Measurements from ENCODE around the gene MEF2C. TPM values are rescaled to one million over a fixed set of nuclear protein-coding genes. Genes with fewer than 3 reads are reported as not detected.

Gene MEF2C
- total and polyA plus RNA-seq, 2 experiments from 2014 or later = 3.2 to 3.4 TPM

DNA sequence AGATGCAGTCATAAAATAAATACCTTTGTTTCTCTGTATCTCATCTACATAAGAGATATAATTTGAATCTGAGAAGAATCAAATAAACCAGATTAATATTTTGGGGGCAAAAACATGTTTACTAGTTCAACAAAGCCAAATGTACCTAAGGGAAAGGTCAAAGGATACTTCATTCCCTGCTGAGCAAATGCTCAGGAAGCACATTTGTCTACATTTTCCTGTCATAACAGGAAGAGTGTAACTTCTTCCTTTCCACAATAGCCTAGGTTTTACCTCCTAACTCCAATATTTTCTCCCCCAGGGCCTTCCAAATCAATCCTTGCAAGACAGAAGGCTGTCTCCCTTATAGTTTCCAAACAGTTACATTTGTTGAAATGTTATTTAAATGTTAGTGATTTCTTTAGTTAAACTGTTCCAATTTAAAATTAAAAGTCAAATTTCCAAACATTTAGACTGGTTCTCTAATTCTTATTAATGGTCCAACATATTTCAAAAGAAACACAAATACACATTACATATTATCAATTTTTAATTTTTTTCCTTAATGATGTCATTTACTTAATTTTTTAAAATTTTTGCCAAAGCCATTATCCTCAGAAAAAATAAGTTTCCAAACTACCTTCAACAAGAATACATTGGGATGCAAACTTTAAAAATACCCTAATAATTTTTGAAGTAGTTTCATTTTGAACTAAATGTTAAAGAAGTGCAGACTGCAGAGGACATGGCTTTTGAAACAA lies 67.8 kb downstream of the MEF2C start:
- no peaks in the 10 kb centered on the region for H3K4me1 ChIP-seq (ENCODE audit: insufficient read depth)
- H3K9me2 ChIP-seq (ENCODE audit: insufficient read depth) = no peaks in the 10 kb centered on the region
- H2AFZ ChIP-seq = no peak overlapping the region
- no peaks in the 10 kb centered on the region for H3K9me3 ChIP-seq (ENCODE audit: low read depth)
- H3K9ac ChIP-seq = no peak overlapping the region
- no peaks in the 10 kb centered on the region for H3K27me3 ChIP-seq (replicated peaks; ENCODE audit: insufficient read depth)
- H3F3A ChIP-seq (ENCODE audit: insufficient read depth) = no peaks in the 10 kb centered on the region
- H3K36me3 ChIP-seq (ENCODE audit: low read depth) = no peaks in the 10 kb centered on the region
- H3K79me2 ChIP-seq (ENCODE audit: insufficient read depth) = no peaks in the 10 kb centered on the region
- TF ChIP-seq EZH2 (IDR thresholded peaks at IDR 0.05; ENCODE audit: insufficient read depth, poor library complexity, severe bottlenecking) = no peak
- no peak for TF ChIP-seq EZH2phosphoT487 (IDR thresholded peaks at IDR 0.05; ENCODE audit: insufficient read depth, low read depth)
- no peaks in the 10 kb centered on the region for H4K20me1 ChIP-seq (ENCODE audit: insufficient read depth)
- DNase-seq = no peak
- H3K27ac ChIP-seq = no peak overlapping the region
- H3K4me3 ChIP-seq = no peak overlapping the region
- in situ Hi-C loops (cut with MboI) = no loop called here
- no peak overlapping the region for H3K4me2 ChIP-seq (ENCODE audit: unreplicated experiment)

DNA sequence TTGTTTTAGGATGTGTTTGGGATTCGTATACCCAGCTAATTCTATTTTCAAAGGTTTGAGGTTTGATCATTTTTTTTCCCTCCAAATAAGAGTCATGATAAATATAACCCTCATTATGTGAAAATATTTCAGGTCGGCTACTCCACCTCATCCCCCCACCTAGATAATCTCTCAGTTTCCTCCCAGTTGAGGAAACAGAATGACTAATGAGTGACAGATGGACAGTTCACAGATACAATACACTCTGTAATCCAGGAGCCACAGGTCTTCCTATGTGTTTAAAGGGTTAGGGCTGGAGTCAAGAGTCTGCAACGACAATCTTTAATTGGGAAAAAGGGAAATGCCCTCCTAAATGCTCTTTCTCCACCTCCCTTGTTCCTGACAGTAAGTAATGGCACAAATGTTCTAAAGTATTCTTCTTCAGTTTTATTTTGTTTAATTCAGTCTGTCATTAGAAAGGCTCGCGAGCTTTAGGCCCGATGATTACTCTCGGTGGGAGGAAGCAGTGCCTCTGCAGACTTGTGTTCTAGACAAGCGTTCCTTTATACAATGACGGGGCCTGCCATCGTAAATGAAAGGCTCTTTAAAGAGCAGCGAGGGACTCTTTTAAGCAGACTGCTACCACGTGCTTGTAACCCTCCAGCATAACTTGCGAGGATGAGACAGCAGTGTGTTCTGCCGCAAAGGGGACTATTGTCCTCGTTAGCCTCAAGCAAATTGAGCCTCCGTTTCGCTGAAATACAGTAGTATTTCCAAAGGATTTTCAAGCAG lies 69.0 kb downstream of the MEF2C start:
- no peaks in the 10 kb centered on the region for H3K9me3 ChIP-seq (ENCODE audit: low read depth)
- H4K20me1 ChIP-seq (ENCODE audit: insufficient read depth) = no peaks in the 10 kb centered on the region
- H3K4me2 ChIP-seq (ENCODE audit: unreplicated experiment) = no peak overlapping the region
- TF ChIP-seq EZH2phosphoT487 (IDR thresholded peaks at IDR 0.05; ENCODE audit: insufficient read depth, low read depth) = no peak
- TF ChIP-seq EZH2 (IDR thresholded peaks at IDR 0.05; ENCODE audit: insufficient read depth, poor library complexity, severe bottlenecking) = no peak
- H3K36me3 ChIP-seq (ENCODE audit: low read depth) = no peaks in the 10 kb centered on the region
- H2AFZ ChIP-seq = no peak overlapping the region
- H3K4me1 ChIP-seq (ENCODE audit: insufficient read depth) = no peaks in the 10 kb centered on the region
- H3K9me2 ChIP-seq (ENCODE audit: insufficient read depth) = no peaks in the 10 kb centered on the region
- 87% methylated on average over 17 of the region's 17 CpGs for WGBS, 2 experiments (ENCODE audit: low coverage in 1 of 2, low lambda C conversion rate in 2 of 2, missing lambda C conversion rate in 2 of 2)
- no peak overlapping the region for H3K4me3 ChIP-seq
- no peak overlapping the region for H3K9ac ChIP-seq
- no peaks in the 10 kb centered on the region for H3K27me3 ChIP-seq (replicated peaks; ENCODE audit: insufficient read depth)
- H3F3A ChIP-seq (ENCODE audit: insufficient read depth) = no peaks in the 10 kb centered on the region
- no peaks in the 10 kb centered on the region for H3K79me2 ChIP-seq (ENCODE audit: insufficient read depth)
- DNase-seq = no peak
- in situ Hi-C loops (cut with MboI) = no loop called here
- H3K27ac ChIP-seq = no peak overlapping the region

DNA sequence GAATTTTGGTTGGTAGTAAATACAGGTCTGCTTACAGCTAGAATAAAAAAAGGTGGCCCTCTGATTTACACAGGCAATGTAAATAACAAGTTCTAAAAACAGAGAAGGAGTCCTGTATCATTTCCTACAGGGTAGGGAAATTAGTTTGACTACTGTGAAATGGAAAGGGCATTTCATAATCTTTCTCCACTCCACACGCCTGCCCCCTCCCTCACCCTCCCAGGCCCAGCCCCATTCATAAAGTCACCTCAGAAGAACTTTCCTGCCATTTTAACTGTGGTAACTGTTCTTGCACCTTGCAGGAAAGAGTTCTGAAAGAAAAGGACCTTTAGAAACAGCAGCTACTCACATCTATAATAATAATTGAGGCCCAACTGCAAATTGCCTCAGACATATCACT lies 69.7 kb downstream of the MEF2C start:
- H3K9me3 ChIP-seq (ENCODE audit: low read depth) = no peaks in the 10 kb centered on the region
- H3K9ac ChIP-seq = no peak overlapping the region
- no peaks in the 10 kb centered on the region for H3K79me2 ChIP-seq (ENCODE audit: insufficient read depth)
- no peak for DNase-seq
- no peak overlapping the region for H3K4me2 ChIP-seq (ENCODE audit: unreplicated experiment)
- H3K4me3 ChIP-seq = no peak overlapping the region
- H3K36me3 ChIP-seq (ENCODE audit: low read depth) = no peaks in the 10 kb centered on the region
- H4K20me1 ChIP-seq (ENCODE audit: insufficient read depth) = no peaks in the 10 kb centered on the region
- no peak overlapping the region for H3K27ac ChIP-seq
- H3F3A ChIP-seq (ENCODE audit: insufficient read depth) = no peaks in the 10 kb centered on the region
- no peaks in the 10 kb centered on the region for H3K4me1 ChIP-seq (ENCODE audit: insufficient read depth)
- whole genome bisulfite sequencing, 2 experiments (ENCODE audit: low coverage in 1 of 2, low lambda C conversion rate in 2 of 2, missing lambda C conversion rate in 2 of 2) = 95 to 100% methylated on average over 1 of the region's 1 CpG
- no peak overlapping the region for H2AFZ ChIP-seq
- TF ChIP-seq EZH2phosphoT487 (IDR thresholded peaks at IDR 0.05; ENCODE audit: insufficient read depth, low read depth) = no peak
- no peak for TF ChIP-seq EZH2 (IDR thresholded peaks at IDR 0.05; ENCODE audit: insufficient read depth, poor library complexity, severe bottlenecking)
- H3K27me3 ChIP-seq (replicated peaks; ENCODE audit: insufficient read depth) = no peaks in the 10 kb centered on the region
- no peaks in the 10 kb centered on the region for H3K9me2 ChIP-seq (ENCODE audit: insufficient read depth)
- in situ Hi-C loops (cut with MboI) = no loop called here

DNA sequence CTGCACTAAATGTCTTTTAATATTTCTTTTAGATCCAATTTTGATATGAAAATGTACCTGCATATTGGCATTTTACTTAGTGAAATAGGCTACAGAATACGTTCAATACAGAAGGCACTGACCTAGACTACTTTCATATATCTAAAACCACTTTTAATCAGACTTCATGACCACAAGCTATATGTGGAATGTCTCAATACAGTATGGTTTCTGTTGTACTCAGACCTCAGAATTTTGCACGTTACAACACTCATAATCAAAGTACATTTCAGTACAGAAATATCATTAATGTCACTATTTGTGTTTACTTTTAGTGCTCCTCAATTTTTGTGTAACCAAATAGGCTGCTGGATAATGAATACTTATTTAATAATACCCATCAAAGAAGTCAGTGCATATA lies 74.8 kb downstream of the MEF2C start:
- no peak for DNase-seq
- Histone ChIP-seq H3K9me3 (ENCODE audit: low read depth) (no peaks in the 10 kb centered on the region), H3K36me3 (ENCODE audit: low read depth) (no peaks in the 10 kb centered on the region), H3K4me1 (ENCODE audit: insufficient read depth) (no peaks in the 10 kb centered on the region), H4K20me1 (ENCODE audit: insufficient read depth) (no peaks in the 10 kb centered on the region), H3K4me3 (no peak overlapping the region), H3K27me3 (replicated peaks; ENCODE audit: insufficient read depth) (no peaks in the 10 kb centered on the region), H3K9me2 (ENCODE audit: insufficient read depth) (no peaks in the 10 kb centered on the region), H3K27ac (no peak overlapping the region), H2AFZ (no peak overlapping the region), H3K79me2 (ENCODE audit: insufficient read depth) (no peaks in the 10 kb centered on the region), H3K9ac (no peak overlapping the region), H3F3A (ENCODE audit: insufficient read depth) (no peaks in the 10 kb centered on the region), H3K4me2 (ENCODE audit: unreplicated experiment) (no peak overlapping the region)
- in situ Hi-C loops (cut with MboI) = no loop called here
- TF ChIP-seq EZH2 (IDR thresholded peaks at IDR 0.05; ENCODE audit: insufficient read depth, poor library complexity, severe bottlenecking) = no peak
- TF ChIP-seq EZH2phosphoT487 (IDR thresholded peaks at IDR 0.05; ENCODE audit: insufficient read depth, low read depth) = no peak
- WGBS, 2 experiments (ENCODE audit: low coverage in 1 of 2, low lambda C conversion rate in 2 of 2, missing lambda C conversion rate in 2 of 2) = 96% methylated on average over 2 of the region's 2 CpGs

Data from GM23248 (cell line).